ENCODE data around the gene PPIL3. TPM values are rescaled to one million over a fixed set of nuclear protein-coding genes. Genes with fewer than 3 reads are reported as not detected.

PPIL3 gene
- total and polyA plus RNA-seq, 2 experiments from 2014 or later: 39.6 to 41.6 TPM

GRCh38 chr2:200845194-200845593 is 43.7 kb downstream of the PPIL3 start:
- no peak overlapping the region for H2AFZ ChIP-seq
- no peaks in the 10 kb centered on the region for H3K79me2 ChIP-seq (ENCODE audit: insufficient read depth)
- no peak for DNase-seq
- in situ Hi-C loops (cut with MboI): no loop called here
- H3K36me3 ChIP-seq (ENCODE audit: low read depth): no peaks in the 10 kb centered on the region
- no peaks in the 10 kb centered on the region for H3K27me3 ChIP-seq (replicated peaks; ENCODE audit: insufficient read depth)
- H4K20me1 ChIP-seq (ENCODE audit: insufficient read depth): no peaks in the 10 kb centered on the region
- H3K4me3 ChIP-seq: no peak overlapping the region
- H3K9ac ChIP-seq: no peak overlapping the region
- H3K4me2 ChIP-seq (ENCODE audit: unreplicated experiment): no peak overlapping the region
- no peaks in the 10 kb centered on the region for H3K9me3 ChIP-seq (ENCODE audit: low read depth)
- WGBS, 2 experiments (ENCODE audit: low coverage in 1 of 2, low lambda C conversion rate in 2 of 2, missing lambda C conversion rate in 2 of 2): 67 to 78% methylated on average over 5 of the region's 5 CpGs
- H3K27ac ChIP-seq: no peak overlapping the region
- no peaks in the 10 kb centered on the region for H3K4me1 ChIP-seq (ENCODE audit: insufficient read depth)
- no peak for TF ChIP-seq EZH2phosphoT487 (IDR thresholded peaks at IDR 0.05; ENCODE audit: insufficient read depth, low read depth)
- no peak for TF ChIP-seq EZH2 (IDR thresholded peaks at IDR 0.05; ENCODE audit: insufficient read depth, poor library complexity, severe bottlenecking)
- H3F3A ChIP-seq (ENCODE audit: insufficient read depth): peaks cover 24% of the 10 kb centered on the region
- H3K9me2 ChIP-seq (ENCODE audit: insufficient read depth): no peaks in the 10 kb centered on the region

GRCh38 chr2:200843993-200844948 is 44.6 kb downstream of the PPIL3 start:
- H3K4me3 ChIP-seq: no peak overlapping the region
- no peaks in the 10 kb centered on the region for H3K36me3 ChIP-seq (ENCODE audit: low read depth)
- H3K9ac ChIP-seq: no peak overlapping the region
- H3K4me1 ChIP-seq (ENCODE audit: insufficient read depth): no peaks in the 10 kb centered on the region
- no peaks in the 10 kb centered on the region for H3K9me2 ChIP-seq (ENCODE audit: insufficient read depth)
- H3K4me2 ChIP-seq (ENCODE audit: unreplicated experiment): no peak overlapping the region
- DNase-seq: no peak
- H3K79me2 ChIP-seq (ENCODE audit: insufficient read depth): no peaks in the 10 kb centered on the region
- 84 to 85% methylated on average over 23 to 24 of the region's 24 CpGs for WGBS, 2 experiments (ENCODE audit: low coverage in 1 of 2, low lambda C conversion rate in 2 of 2, missing lambda C conversion rate in 2 of 2)
- H3K27me3 ChIP-seq (replicated peaks; ENCODE audit: insufficient read depth): no peaks in the 10 kb centered on the region
- TF ChIP-seq EZH2 (IDR thresholded peaks at IDR 0.05; ENCODE audit: insufficient read depth, poor library complexity, severe bottlenecking) (no peak), EZH2phosphoT487 (IDR thresholded peaks at IDR 0.05; ENCODE audit: insufficient read depth, low read depth) (no peak)
- H3K9me3 ChIP-seq (ENCODE audit: low read depth): no peaks in the 10 kb centered on the region
- H3K27ac ChIP-seq: no peak overlapping the region
- no peak overlapping the region for H2AFZ ChIP-seq
- no peaks in the 10 kb centered on the region for H4K20me1 ChIP-seq (ENCODE audit: insufficient read depth)
- H3F3A ChIP-seq (ENCODE audit: insufficient read depth): peaks cover 15% of the 10 kb centered on the region
- in situ Hi-C loops (cut with MboI): no loop called here

GRCh38 chr2:200839513-200839912 is 49.4 kb downstream of the PPIL3 start:
- H2AFZ ChIP-seq: no peak overlapping the region
- in situ Hi-C loops (cut with MboI): no loop called here
- no peaks in the 10 kb centered on the region for H3K9me2 ChIP-seq (ENCODE audit: insufficient read depth)
- H3K4me3 ChIP-seq: no peak overlapping the region
- H3K27ac ChIP-seq: no peak overlapping the region
- no peaks in the 10 kb centered on the region for H3K4me1 ChIP-seq (ENCODE audit: insufficient read depth)
- TF ChIP-seq EZH2phosphoT487 (IDR thresholded peaks at IDR 0.05; ENCODE audit: insufficient read depth, low read depth) (no peak), EZH2 (IDR thresholded peaks at IDR 0.05; ENCODE audit: insufficient read depth, poor library complexity, severe bottlenecking) (no peak)
- no peak overlapping the region for H3K9ac ChIP-seq
- peaks cover 3% of the 10 kb centered on the region for H3K9me3 ChIP-seq (ENCODE audit: low read depth)
- H3K4me2 ChIP-seq (ENCODE audit: unreplicated experiment): no peak overlapping the region
- H3F3A ChIP-seq (ENCODE audit: insufficient read depth): no peaks in the 10 kb centered on the region
- H3K79me2 ChIP-seq (ENCODE audit: insufficient read depth): no peaks in the 10 kb centered on the region
- 74 to 81% methylated on average over 3 of the region's 3 CpGs for WGBS, 2 experiments (ENCODE audit: low coverage in 1 of 2, low lambda C conversion rate in 2 of 2, missing lambda C conversion rate in 2 of 2)
- DNase-seq: no peak
- no peaks in the 10 kb centered on the region for H3K27me3 ChIP-seq (replicated peaks; ENCODE audit: insufficient read depth)
- no peaks in the 10 kb centered on the region for H3K36me3 ChIP-seq (ENCODE audit: low read depth)
- no peaks in the 10 kb centered on the region for H4K20me1 ChIP-seq (ENCODE audit: insufficient read depth)

GRCh38 chr2:200834701-200835100 is 54.2 kb downstream of the PPIL3 start:
- WGBS, 2 experiments (ENCODE audit: low coverage in 1 of 2, low lambda C conversion rate in 2 of 2, missing lambda C conversion rate in 2 of 2): 77 to 81% methylated on average over 4 of the region's 4 CpGs
- no peak overlapping the region for H2AFZ ChIP-seq
- H3K9ac ChIP-seq: no peak overlapping the region
- H3F3A ChIP-seq (ENCODE audit: insufficient read depth): no peaks in the 10 kb centered on the region
- no peaks in the 10 kb centered on the region for H3K79me2 ChIP-seq (ENCODE audit: insufficient read depth)
- no peaks in the 10 kb centered on the region for H4K20me1 ChIP-seq (ENCODE audit: insufficient read depth)
- peaks cover 3% of the 10 kb centered on the region for H3K9me3 ChIP-seq (ENCODE audit: low read depth)
- no peak overlapping the region for H3K4me3 ChIP-seq
- H3K36me3 ChIP-seq (ENCODE audit: low read depth): no peaks in the 10 kb centered on the region
- DNase-seq: no peak
- no peaks in the 10 kb centered on the region for H3K4me1 ChIP-seq (ENCODE audit: insufficient read depth)
- H3K9me2 ChIP-seq (ENCODE audit: insufficient read depth): no peaks in the 10 kb centered on the region
- H3K4me2 ChIP-seq (ENCODE audit: unreplicated experiment): no peak overlapping the region
- in situ Hi-C loops (cut with MboI): no loop called here
- no peak overlapping the region for H3K27ac ChIP-seq
- no peaks in the 10 kb centered on the region for H3K27me3 ChIP-seq (replicated peaks; ENCODE audit: insufficient read depth)
- TF ChIP-seq EZH2phosphoT487 (IDR thresholded peaks at IDR 0.05; ENCODE audit: insufficient read depth, low read depth): no peak
- no peak for TF ChIP-seq EZH2 (IDR thresholded peaks at IDR 0.05; ENCODE audit: insufficient read depth, poor library complexity, severe bottlenecking)
